Gastroesophageal sphincter (tissue), 3 donors: ENCODE results near the gene CLDN1.

Experiments used
- EP300 ChIP-seq: sonication (generic); formaldehyde crosslinking; IDR thresholded peaks from one replicate; pipeline ENCODE4 v1.6.1; 2017; ENCODE audit warnings: antibody characterized with exemption, mild to moderate bottlenecking
- POLR2A ChIP-seq, 2 donors: fragments of 450-650 bp; IDR thresholded peaks; one replicate each; pipeline ENCODE4 v1.6.1; 2017; ENCODE audit warnings: antibody characterized with exemption in 2 of 2, mild to moderate bottlenecking in 2 of 2, moderate library complexity in 1 of 2
- POLR2AphosphoS5 ChIP-seq: sonication (generic); formaldehyde crosslinking; IDR thresholded peaks from one replicate; pipeline ENCODE4 v1.6.1; 2017; ENCODE audit warnings: antibody characterized with exemption
- TF ChIP-seq, protein P1 (sequence below), 4 experiments: fragments of 200-600 bp in 2 of 4; fragments of 450-650 bp in 2 of 4; sonication (generic) in 1 of 4; IDR thresholded peaks; one replicate each; pipeline ENCODE4 v1.5.1; 2017 to 2019; ENCODE audit warnings: antibody characterized with exemption in 4 of 4, mild to moderate bottlenecking in 2 of 4, moderate library complexity in 2 of 4

DNA sequence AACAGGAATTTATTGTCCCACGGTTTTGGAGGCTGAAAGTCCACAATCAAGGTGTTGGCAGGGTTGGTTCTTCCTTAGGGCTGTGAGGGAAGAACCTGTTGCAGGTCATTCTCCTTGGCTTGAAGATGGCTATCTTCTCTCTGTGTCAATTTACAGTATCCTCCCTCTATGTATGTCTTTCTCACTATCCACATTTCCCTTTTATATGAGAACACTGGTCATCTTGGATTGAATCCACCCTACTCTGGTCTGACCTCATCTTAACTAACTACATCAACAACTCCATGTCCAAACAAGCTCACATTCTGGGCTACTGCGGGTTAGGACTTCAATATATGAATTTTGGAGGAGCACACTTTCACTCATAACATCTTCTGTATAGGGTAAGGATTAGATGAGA is 61.9 kb downstream of the CLDN1 start:
- TF ChIP-seq, protein P1, sequence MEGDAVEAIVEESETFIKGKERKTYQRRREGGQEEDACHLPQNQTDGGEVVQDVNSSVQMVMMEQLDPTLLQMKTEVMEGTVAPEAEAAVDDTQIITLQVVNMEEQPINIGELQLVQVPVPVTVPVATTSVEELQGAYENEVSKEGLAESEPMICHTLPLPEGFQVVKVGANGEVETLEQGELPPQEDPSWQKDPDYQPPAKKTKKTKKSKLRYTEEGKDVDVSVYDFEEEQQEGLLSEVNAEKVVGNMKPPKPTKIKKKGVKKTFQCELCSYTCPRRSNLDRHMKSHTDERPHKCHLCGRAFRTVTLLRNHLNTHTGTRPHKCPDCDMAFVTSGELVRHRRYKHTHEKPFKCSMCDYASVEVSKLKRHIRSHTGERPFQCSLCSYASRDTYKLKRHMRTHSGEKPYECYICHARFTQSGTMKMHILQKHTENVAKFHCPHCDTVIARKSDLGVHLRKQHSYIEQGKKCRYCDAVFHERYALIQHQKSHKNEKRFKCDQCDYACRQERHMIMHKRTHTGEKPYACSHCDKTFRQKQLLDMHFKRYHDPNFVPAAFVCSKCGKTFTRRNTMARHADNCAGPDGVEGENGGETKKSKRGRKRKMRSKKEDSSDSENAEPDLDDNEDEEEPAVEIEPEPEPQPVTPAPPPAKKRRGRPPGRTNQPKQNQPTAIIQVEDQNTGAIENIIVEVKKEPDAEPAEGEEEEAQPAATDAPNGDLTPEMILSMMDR (IDR thresholded peaks at IDR 0.05) = no peak
- TF ChIP-seq POLR2AphosphoS5 = no peak
- TF ChIP-seq POLR2A (IDR thresholded peaks at IDR 0.05) = no peak
- no peak for TF ChIP-seq EP300
